ENCODE data around the gene MRTFA.
"Not testable (repeated sequence)": the region's sequence is repeated elsewhere in the genome, so short reads cannot be mapped to it uniquely, and the experiment has no call there.

MRTFA gene

DNA sequence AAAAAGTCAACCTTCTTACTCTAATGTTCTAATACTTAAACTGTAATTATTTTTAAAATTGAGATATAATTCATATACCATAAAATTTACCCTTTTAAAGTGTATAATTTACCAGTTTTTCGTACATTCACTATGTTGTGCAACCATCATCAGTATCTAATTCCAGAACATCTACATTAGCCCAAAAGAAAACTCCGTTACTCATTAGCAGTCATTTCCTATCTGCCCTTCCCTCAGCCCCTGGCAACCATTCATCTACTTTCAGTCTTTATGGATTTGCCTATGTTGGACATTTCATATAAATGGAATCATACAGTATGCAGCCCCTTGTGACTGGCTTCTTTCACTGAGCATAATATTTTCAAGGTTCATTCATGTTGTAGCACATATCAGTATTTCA lies 243.9 kb downstream of the MRTFA start:
- Histone ChIP-seq H3K9me3 (ENCODE audit: control insufficient read depth in 1 of 2, low read length in 2 of 2) (no peaks in the 10 kb centered on the region), H3K4me1 (ENCODE audit: control insufficient read depth in 1 of 2, insufficient read depth in 2 of 2, low read length in 2 of 2) (peaks cover 0 to 5% of the 10 kb centered on the region in 2 donors), H3K27ac (ENCODE audit: low read length) (no peak overlapping the region), H3K4me3 (ENCODE audit: low read depth in 1 of 2, low read length in 2 of 2) (no peak overlapping the region), H3K27me3 (ENCODE audit: low read depth, low read length) (no peaks in the 10 kb centered on the region), H3K36me3 (ENCODE audit: control insufficient read depth in 1 of 2, insufficient read depth in 2 of 2, low read length in 2 of 2) (peaks cover 0 to 3% of the 10 kb centered on the region in 2 donors)

DNA sequence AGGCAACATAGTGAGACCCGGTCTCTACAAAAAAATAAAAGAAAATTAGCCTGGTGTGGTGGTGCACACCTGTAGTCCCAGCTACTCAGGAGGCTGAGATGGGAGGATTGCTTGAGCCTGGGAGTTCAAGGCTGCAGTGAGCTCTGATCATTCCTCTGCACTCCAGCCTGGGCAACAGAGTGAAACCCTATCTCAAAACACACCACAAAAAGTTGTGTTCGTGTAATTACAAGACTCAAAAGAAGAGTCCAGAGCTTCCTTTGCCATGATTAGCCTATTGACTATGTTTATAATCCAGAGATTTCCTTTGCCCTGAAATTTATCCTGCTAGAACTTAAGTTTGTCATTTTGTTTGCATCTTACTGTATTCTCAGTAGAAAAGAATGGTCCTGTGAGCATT lies 245.1 kb downstream of the MRTFA start:
- Histone ChIP-seq H3K27me3 (ENCODE audit: low read depth, low read length) (no peaks in the 10 kb centered on the region), H3K27ac (ENCODE audit: low read length) (no peak overlapping the region), H3K4me1 (ENCODE audit: control insufficient read depth in 1 of 2, insufficient read depth in 2 of 2, low read length in 2 of 2) (peaks cover 0 to 5% of the 10 kb centered on the region in 2 donors), H3K4me3 (ENCODE audit: low read depth in 1 of 2, low read length in 2 of 2) (no peak overlapping the region), H3K36me3 (ENCODE audit: control insufficient read depth in 1 of 2, insufficient read depth in 2 of 2, low read length in 2 of 2) (peaks cover 0 to 3% of the 10 kb centered on the region in 2 donors), H3K9me3 (ENCODE audit: control insufficient read depth in 1 of 2, low read length in 2 of 2) (no peaks in the 10 kb centered on the region)

DNA sequence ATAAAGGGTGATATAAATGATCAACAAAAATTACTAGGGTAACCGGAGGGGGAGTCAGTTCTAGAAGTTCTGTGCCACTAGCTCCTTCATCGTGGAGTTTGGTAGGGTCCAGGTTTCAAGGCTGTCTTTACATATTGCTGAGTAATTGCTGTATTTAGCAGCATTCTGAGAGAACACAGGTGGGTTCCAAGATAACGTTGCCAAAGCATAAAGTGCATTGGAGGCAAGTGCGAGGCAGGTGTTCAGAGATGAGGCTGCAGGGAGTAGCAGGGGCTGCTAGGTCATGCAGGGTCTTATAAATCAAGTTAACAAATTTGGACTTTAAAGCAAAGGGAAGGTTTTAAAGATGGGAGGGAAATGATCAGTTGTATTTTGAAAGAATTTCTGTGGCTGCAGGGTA lies 248.3 kb downstream of the MRTFA start:
- no peak overlapping the region for H3K4me3 ChIP-seq (ENCODE audit: low read depth in 1 of 2, low read length in 2 of 2)
- no peaks in the 10 kb centered on the region for H3K36me3 ChIP-seq (ENCODE audit: control insufficient read depth in 1 of 2, insufficient read depth in 2 of 2, low read length in 2 of 2)
- no peaks in the 10 kb centered on the region for H3K9me3 ChIP-seq (ENCODE audit: control insufficient read depth in 1 of 2, low read length in 2 of 2)
- H3K27me3 ChIP-seq (ENCODE audit: low read depth, low read length): no peaks in the 10 kb centered on the region
- peaks cover 0 to 4% of the 10 kb centered on the region in 2 donors for H3K4me1 ChIP-seq (ENCODE audit: control insufficient read depth in 1 of 2, insufficient read depth in 2 of 2, low read length in 2 of 2)
- H3K27ac ChIP-seq (ENCODE audit: low read length): no peak overlapping the region

DNA sequence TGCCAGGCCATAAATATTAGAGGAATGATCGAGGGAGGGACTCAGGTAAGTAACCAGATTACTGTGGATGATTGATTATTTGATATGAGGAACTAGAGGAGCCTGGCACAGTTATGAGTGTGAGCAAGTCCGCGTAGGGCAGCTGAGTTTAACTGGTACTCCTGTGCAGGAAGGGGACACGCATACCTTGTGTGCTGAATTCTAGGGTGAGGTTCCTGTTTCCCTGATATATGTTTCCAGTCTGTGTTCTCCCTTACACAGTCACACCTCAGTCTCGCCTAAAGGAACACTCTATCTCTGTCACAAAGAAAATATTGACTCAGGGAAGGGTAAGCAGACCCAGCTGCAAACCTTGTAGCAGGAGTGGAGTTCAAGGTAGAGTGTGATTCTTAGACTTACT lies 248.8 kb downstream of the MRTFA start:
- H3K27me3 ChIP-seq (ENCODE audit: low read depth, low read length): no peaks in the 10 kb centered on the region
- no peaks in the 10 kb centered on the region for H3K36me3 ChIP-seq (ENCODE audit: control insufficient read depth in 1 of 2, insufficient read depth in 2 of 2, low read length in 2 of 2)
- H3K27ac ChIP-seq (ENCODE audit: low read length): no peak overlapping the region
- peaks cover 0 to 4% of the 10 kb centered on the region in 2 donors for H3K4me1 ChIP-seq (ENCODE audit: control insufficient read depth in 1 of 2, insufficient read depth in 2 of 2, low read length in 2 of 2)
- H3K4me3 ChIP-seq (ENCODE audit: low read depth in 1 of 2, low read length in 2 of 2): no peak overlapping the region
- H3K9me3 ChIP-seq (ENCODE audit: control insufficient read depth in 1 of 2, low read length in 2 of 2): no peaks in the 10 kb centered on the region

DNA sequence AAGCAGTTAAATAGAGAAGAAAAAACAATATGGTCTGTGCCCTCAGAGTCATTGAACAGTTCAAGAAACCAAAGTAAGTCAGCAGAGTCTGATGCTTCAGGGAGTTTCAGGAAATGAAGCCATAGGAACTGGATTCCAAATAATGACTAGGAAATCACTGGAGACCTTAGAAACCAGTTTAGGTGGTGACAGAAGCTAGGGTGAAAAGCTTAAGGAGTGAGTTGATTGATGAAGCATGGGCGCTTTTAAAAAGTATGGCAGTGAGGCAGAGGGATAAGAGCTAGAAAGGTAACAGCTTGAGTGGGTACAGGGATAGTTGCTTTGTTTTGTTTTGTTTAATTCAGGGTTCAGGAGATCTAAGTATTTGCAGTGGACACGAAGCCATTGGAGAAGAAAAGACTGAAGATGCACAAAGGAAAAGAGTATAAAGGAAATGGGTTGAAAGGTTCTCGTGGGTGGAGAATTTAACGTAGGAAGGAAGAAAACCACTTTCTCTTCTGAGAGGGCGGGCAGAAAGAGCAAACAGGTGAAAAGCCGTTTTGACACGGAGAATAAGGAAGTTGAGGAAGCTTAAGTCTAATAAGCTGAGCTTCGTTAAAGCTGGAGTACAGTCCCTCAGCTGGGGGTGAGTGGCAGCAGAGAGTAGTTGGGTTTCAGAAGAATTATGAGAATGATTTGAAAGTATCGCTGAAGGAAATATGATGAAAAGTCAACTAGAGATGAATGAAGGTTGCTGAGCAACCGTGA lies 251.3 kb downstream of the MRTFA start:
- Histone ChIP-seq H3K27ac (ENCODE audit: low read length) (peak overlapping the region; percentile 27), H3K9me3 (ENCODE audit: control insufficient read depth in 1 of 2, low read length in 2 of 2) (no peaks in the 10 kb centered on the region), H3K4me3 (ENCODE audit: low read depth in 1 of 2, low read length in 2 of 2) (peak overlapping the region in 1 of 2 donors; percentile 31), H3K4me1 (ENCODE audit: control insufficient read depth in 1 of 2, insufficient read depth in 2 of 2, low read length in 2 of 2) (peaks cover 0 to 4% of the 10 kb centered on the region in 2 donors), H3K36me3 (ENCODE audit: control insufficient read depth in 1 of 2, insufficient read depth in 2 of 2, low read length in 2 of 2) (no peaks in the 10 kb centered on the region), H3K27me3 (ENCODE audit: low read depth, low read length) (no peaks in the 10 kb centered on the region)

DNA sequence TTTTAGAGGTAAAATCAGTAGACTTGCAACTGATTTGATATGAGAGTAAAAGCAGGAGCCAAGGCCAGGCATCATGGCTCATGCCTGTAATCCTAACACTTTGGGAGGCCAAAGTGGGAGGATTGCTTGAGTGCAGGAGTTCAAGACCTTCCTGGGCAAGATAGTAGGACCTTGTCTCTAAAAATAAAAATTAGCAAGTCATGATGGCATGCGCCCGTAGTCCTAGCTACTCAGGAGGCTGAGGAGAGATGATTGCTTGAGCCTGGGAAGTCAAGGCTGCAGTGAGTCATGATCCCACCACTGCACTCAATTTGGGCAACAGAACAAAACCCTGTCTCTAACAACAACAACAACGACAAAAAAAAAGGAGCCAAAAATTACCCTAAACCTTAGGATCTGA lies 252.6 kb downstream of the MRTFA start:
- peaks cover 0 to 4% of the 10 kb centered on the region in 2 donors for H3K4me1 ChIP-seq (ENCODE audit: control insufficient read depth in 1 of 2, insufficient read depth in 2 of 2, low read length in 2 of 2)
- H3K9me3 ChIP-seq (ENCODE audit: control insufficient read depth in 1 of 2, low read length in 2 of 2): no peaks in the 10 kb centered on the region
- no peak overlapping the region for H3K27ac ChIP-seq (ENCODE audit: low read length)
- H3K4me3 ChIP-seq (ENCODE audit: low read depth in 1 of 2, low read length in 2 of 2): no peak overlapping the region
- no peaks in the 10 kb centered on the region for H3K36me3 ChIP-seq (ENCODE audit: control insufficient read depth in 1 of 2, insufficient read depth in 2 of 2, low read length in 2 of 2)
- no peaks in the 10 kb centered on the region for H3K27me3 ChIP-seq (ENCODE audit: low read depth, low read length)

DNA sequence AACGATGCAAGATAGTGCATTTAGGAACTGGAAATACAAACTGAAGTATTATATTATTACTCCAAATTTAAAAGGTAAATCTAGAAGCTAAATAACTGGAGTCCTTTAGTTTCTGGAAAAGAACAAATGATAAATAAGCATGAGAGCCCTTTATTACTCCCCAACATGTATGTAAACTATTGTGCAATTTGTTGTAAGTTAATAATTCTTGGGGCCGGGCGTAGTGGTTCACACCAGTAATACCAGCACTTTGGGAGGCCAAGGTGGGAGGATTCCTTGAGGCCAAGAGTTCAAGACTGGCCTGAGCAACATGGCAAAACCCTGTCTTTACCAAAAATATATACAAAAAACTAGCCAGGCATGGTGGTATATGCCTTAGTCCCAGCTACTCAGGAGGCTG lies 255.1 kb downstream of the MRTFA start:
- Histone ChIP-seq H3K9me3 (ENCODE audit: control insufficient read depth in 1 of 2, low read length in 2 of 2) (no peaks in the 10 kb centered on the region), H3K4me3 (ENCODE audit: low read depth in 1 of 2, low read length in 2 of 2) (no peak overlapping the region), H3K27ac (ENCODE audit: low read length) (no peak overlapping the region), H3K36me3 (ENCODE audit: control insufficient read depth in 1 of 2, insufficient read depth in 2 of 2, low read length in 2 of 2) (no peaks in the 10 kb centered on the region), H3K4me1 (ENCODE audit: control insufficient read depth in 1 of 2, insufficient read depth in 2 of 2, low read length in 2 of 2) (peaks cover 0 to 4% of the 10 kb centered on the region in 2 donors), H3K27me3 (ENCODE audit: low read depth, low read length) (no peaks in the 10 kb centered on the region)

DNA sequence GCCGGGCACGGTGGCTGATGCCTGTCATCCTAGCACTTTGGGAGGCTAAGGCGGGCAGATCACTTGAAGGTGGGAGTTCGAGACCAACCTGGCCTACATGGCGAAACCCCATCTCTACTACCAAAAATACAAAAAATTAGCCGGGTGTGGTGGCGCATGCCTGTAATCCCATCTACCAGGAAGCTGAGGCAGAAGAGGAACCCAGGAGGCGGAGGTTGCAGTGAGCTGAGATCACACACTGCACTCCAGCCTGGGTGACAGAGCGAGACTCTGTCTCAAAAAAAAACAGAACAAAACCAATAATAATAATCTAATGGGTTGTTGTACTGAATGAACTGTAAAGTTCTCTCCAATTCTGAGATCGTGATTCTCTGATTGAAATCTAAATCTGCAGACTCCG lies 258.1 kb downstream of the MRTFA start:
- H3K36me3 ChIP-seq (ENCODE audit: control insufficient read depth in 1 of 2, insufficient read depth in 2 of 2, low read length in 2 of 2); H3K4me1 ChIP-seq (ENCODE audit: control insufficient read depth in 1 of 2, insufficient read depth in 2 of 2, low read length in 2 of 2); H3K27ac ChIP-seq (ENCODE audit: low read length): not testable (repeated sequence)

DNA sequence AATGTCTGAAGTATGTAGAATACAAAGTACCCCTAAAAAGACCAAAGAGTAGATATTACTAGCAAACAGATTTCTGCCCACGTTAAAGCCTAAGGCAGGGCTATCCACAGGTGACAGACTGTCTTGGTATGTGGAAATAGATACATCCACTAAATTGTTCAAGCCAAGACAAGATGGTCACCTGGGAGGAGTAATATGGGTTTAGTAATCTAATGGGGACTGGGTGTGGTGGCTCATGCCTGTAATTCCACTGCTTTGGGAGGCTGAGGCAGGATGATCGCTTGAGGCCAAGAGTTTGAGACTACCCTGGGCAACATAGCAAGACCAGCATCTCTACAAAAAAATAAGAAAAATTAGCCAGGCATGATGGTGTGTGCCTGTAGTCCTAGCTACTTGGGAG lies 258.6 kb downstream of the MRTFA start:
- no peaks in the 10 kb centered on the region for H3K4me1 ChIP-seq (ENCODE audit: control insufficient read depth in 1 of 2, insufficient read depth in 2 of 2, low read length in 2 of 2)
- H3K36me3 ChIP-seq (ENCODE audit: control insufficient read depth in 1 of 2, insufficient read depth in 2 of 2, low read length in 2 of 2): no peaks in the 10 kb centered on the region
- H3K4me3 ChIP-seq (ENCODE audit: low read depth in 1 of 2, low read length in 2 of 2): no peak overlapping the region
- no peak overlapping the region for H3K27ac ChIP-seq (ENCODE audit: low read length)
- H3K9me3 ChIP-seq (ENCODE audit: control insufficient read depth in 1 of 2, low read length in 2 of 2): no peaks in the 10 kb centered on the region
- no peaks in the 10 kb centered on the region for H3K27me3 ChIP-seq (ENCODE audit: low read depth, low read length)

More for the DNA sequence above, 258.1 kb downstream of the MRTFA start:
- not testable (repeated sequence) for H3K4me3 ChIP-seq (ENCODE audit: low read depth in 1 of 2, low read length in 2 of 2); H3K9me3 ChIP-seq (ENCODE audit: control insufficient read depth in 1 of 2, low read length in 2 of 2); H3K27me3 ChIP-seq (ENCODE audit: low read depth, low read length)

DNA sequence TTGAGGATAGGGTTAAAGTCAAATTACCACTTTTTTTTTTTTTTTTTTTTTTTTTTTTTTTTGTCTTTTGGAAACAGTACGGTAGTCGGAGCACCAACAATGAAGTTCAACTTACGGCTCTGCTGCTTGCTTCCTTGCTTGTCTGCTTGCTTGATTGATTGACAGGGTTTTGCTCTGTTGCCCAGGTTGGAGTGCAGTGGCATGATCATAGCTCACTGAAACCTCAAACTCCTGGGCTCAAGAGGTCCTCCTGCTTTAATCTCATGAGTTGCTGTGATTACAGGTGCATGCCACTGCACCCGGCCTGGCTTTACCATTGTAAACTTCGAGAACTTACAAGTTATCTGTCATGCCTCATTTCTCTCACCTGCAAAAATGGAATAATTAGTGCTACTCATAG lies 260.4 kb downstream of the MRTFA start:
- Histone ChIP-seq H3K27ac (ENCODE audit: low read length) (no peak overlapping the region), H3K4me1 (ENCODE audit: control insufficient read depth in 1 of 2, insufficient read depth in 2 of 2, low read length in 2 of 2) (no peaks in the 10 kb centered on the region), H3K9me3 (ENCODE audit: control insufficient read depth in 1 of 2, low read length in 2 of 2) (no peaks in the 10 kb centered on the region), H3K4me3 (ENCODE audit: low read depth in 1 of 2, low read length in 2 of 2) (no peak overlapping the region), H3K27me3 (ENCODE audit: low read depth, low read length) (no peaks in the 10 kb centered on the region), H3K36me3 (ENCODE audit: control insufficient read depth in 1 of 2, insufficient read depth in 2 of 2, low read length in 2 of 2) (no peaks in the 10 kb centered on the region)

DNA sequence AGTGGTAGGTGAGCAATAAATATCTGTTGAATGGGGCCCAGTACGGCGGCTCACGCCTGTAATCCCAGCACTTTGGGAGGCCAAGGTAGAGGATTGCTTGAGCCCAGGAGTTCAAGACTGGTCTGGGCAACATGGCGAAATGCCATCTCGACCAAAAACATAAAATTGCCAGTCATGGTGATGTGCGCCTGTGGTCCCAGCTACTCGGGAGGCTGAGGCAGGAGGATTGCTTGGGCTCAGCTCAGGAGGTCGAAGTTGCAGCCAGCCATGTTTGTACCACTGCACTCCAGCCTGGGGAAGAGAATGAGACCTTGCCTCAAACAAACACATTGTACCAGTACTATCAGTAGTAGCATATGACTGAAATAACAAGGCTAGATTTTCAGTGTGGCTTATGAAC lies 262.0 kb downstream of the MRTFA start:
- no peaks in the 10 kb centered on the region for H3K4me1 ChIP-seq (ENCODE audit: control insufficient read depth in 1 of 2, insufficient read depth in 2 of 2, low read length in 2 of 2)
- no peak overlapping the region for H3K27ac ChIP-seq (ENCODE audit: low read length)
- H3K36me3 ChIP-seq (ENCODE audit: control insufficient read depth in 1 of 2, insufficient read depth in 2 of 2, low read length in 2 of 2): no peaks in the 10 kb centered on the region
- H3K9me3 ChIP-seq (ENCODE audit: control insufficient read depth in 1 of 2, low read length in 2 of 2): no peaks in the 10 kb centered on the region
- no peaks in the 10 kb centered on the region for H3K27me3 ChIP-seq (ENCODE audit: low read depth, low read length)
- no peak overlapping the region for H3K4me3 ChIP-seq (ENCODE audit: low read depth in 1 of 2, low read length in 2 of 2)

DNA sequence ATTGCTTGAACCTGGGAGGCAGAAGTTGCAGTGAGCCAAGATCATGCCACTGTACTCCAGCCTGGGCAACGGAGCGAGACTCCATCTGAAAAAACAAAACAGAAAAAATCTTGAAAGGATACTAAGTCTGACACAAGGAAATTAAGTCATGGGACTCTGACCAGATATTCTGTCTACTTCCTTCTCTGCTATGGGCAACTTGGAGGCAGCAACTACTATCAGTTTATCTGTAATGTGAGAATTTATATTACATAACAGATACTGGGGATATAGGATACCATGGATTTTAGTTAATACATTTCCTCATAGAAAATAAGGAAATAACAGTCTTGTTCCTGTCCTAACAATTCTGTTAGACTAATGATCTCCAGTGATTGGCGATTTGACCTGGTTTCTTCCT lies 267.7 kb downstream of the MRTFA start:
- H3K9me3 ChIP-seq (ENCODE audit: control insufficient read depth in 1 of 2, low read length in 2 of 2): no peaks in the 10 kb centered on the region
- H3K4me3 ChIP-seq (ENCODE audit: low read depth in 1 of 2, low read length in 2 of 2): no peak overlapping the region
- no peaks in the 10 kb centered on the region for H3K27me3 ChIP-seq (ENCODE audit: low read depth, low read length)
- no peak overlapping the region for H3K27ac ChIP-seq (ENCODE audit: low read length)
- H3K4me1 ChIP-seq (ENCODE audit: control insufficient read depth in 1 of 2, insufficient read depth in 2 of 2, low read length in 2 of 2): no peaks in the 10 kb centered on the region
- H3K36me3 ChIP-seq (ENCODE audit: control insufficient read depth in 1 of 2, insufficient read depth in 2 of 2, low read length in 2 of 2): peaks cover 34 to 42% of the 10 kb centered on the region in 2 donors

Measured in muscle layer of duodenum (tissue), 2 donors.